Ascending aorta (tissue), 2 donors: Measurements from ENCODE around the gene FAM131A. TPM values are rescaled to one million over a fixed set of nuclear protein-coding genes. Genes with fewer than 3 reads are reported as not detected.

ENCODE experiments used
- DNase-seq, 2 donors: peaks; one replicate each; pipeline ENCODE4 v3.0.0-alpha.2; 2019; ENCODE audit warnings: low spot score in 2 of 2
- H3K27ac ChIP-seq, 2 donors: fragments of 200-600 bp; sonication (generic); one replicate each; pipeline ENCODE4 v1.5.1; 2016 to 2017; ENCODE audit warnings: mild to moderate bottlenecking in 1 of 2
- H3K27me3 ChIP-seq: fragments of 200-600 bp; sonication (generic); one replicate; pipeline ENCODE4 v1.5.1; 2017
- H3K36me3 ChIP-seq, 2 donors: fragments of 200-600 bp; sonication (generic); one replicate each; pipeline ENCODE4 v1.5.1; 2016
- H3K4me1 ChIP-seq, 2 donors: fragments of 200-600 bp; sonication (generic); one replicate each; pipeline ENCODE4 v1.5.1; 2016 to 2017; ENCODE audit warnings: mild to moderate bottlenecking in 1 of 2
- H3K4me3 ChIP-seq, 2 donors: fragments of 200-600 bp; sonication (generic); one replicate each; pipeline ENCODE4 v1.5.1; 2016 to 2017; ENCODE audit warnings: mild to moderate bottlenecking in 1 of 2
- H3K9me3 ChIP-seq, 2 donors: fragments of 200-600 bp; sonication (generic); one replicate each; pipeline ENCODE4 v1.5.1; 2016
- intact Hi-C: fragments of 100-400 bp; cut with DNase I; formaldehyde crosslinking; loops from one replicate; pipeline ENCODE4 v1.15.1; 2023
- total RNA-seq: library from RNA; depleted of rRNA; stranded (reverse); fragments of >200 nt; gene quantifications from one replicate; pipeline ENCODE4 v1.1.0, GENCODE V29; 2016
- TF ChIP-seq, protein P1 (sequence below), 3 experiments: fragments of 200-600 bp in 2 of 3; fragments of 450-650 bp in 1 of 3; sonication (generic) in 2 of 3; IDR thresholded peaks; one replicate each; pipeline ENCODE4 v1.5.1; 2016 to 2019; ENCODE audit warnings: antibody characterized with exemption in 3 of 3, mild to moderate bottlenecking in 1 of 3, moderate library complexity in 1 of 3

FAM131A gene
- total RNA-seq, 1 donor from 2014 or later, result 47.7 TPM

DNA sequence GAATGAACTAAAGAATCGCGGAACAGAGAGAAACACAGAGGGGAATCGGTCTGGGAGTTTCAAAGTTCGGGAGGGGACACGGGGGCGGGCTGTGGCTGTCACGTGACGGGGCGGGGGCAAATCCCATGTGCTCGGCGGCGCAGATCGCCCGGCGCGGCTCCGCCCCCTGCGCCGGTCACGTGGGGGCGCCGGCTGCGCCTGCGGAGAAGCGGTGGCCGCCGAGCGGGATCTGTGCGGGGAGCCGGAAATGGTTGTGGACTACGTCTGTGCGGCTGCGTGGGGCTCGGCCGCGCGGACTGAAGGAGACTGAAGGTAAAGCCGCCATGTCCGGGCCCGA lies 23.1 kb upstream of the FAM131A start, which contains the start of gene EIF4G1:
TSS of gene EIF4G1 (plus strand) at position 244 of the 337 bp plus-strand sequence. CDS start 1,191 bp downstream, outside the sequence.
- TF ChIP-seq, protein P1, sequence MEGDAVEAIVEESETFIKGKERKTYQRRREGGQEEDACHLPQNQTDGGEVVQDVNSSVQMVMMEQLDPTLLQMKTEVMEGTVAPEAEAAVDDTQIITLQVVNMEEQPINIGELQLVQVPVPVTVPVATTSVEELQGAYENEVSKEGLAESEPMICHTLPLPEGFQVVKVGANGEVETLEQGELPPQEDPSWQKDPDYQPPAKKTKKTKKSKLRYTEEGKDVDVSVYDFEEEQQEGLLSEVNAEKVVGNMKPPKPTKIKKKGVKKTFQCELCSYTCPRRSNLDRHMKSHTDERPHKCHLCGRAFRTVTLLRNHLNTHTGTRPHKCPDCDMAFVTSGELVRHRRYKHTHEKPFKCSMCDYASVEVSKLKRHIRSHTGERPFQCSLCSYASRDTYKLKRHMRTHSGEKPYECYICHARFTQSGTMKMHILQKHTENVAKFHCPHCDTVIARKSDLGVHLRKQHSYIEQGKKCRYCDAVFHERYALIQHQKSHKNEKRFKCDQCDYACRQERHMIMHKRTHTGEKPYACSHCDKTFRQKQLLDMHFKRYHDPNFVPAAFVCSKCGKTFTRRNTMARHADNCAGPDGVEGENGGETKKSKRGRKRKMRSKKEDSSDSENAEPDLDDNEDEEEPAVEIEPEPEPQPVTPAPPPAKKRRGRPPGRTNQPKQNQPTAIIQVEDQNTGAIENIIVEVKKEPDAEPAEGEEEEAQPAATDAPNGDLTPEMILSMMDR (IDR thresholded peaks at IDR 0.05), result no peak
- Histone ChIP-seq H3K27me3 (no peaks in the 10 kb centered on the region), H3K36me3 (peaks cover 11 to 20% of the 10 kb centered on the region in 2 donors), H3K9me3 (no peaks in the 10 kb centered on the region), H3K27ac (peak within 1 kb of the TSS; percentile 95 to 98), H3K4me3 (peak within 1 kb of the TSS; percentile 76 to 79), H3K4me1 (peaks cover 17 to 33% of the 10 kb centered on the region in 2 donors)
- intact Hi-C loops, result loop anchor here (1.0 to 10.0 kb wide), 5 partner anchors 15 to 970 kb away; partner anchors contain the start of genes ALG3, AP2M1, EEF1AKMT4 and FAM131A
- peak; percentile 78 to 96 for DNase-seq

DNA sequence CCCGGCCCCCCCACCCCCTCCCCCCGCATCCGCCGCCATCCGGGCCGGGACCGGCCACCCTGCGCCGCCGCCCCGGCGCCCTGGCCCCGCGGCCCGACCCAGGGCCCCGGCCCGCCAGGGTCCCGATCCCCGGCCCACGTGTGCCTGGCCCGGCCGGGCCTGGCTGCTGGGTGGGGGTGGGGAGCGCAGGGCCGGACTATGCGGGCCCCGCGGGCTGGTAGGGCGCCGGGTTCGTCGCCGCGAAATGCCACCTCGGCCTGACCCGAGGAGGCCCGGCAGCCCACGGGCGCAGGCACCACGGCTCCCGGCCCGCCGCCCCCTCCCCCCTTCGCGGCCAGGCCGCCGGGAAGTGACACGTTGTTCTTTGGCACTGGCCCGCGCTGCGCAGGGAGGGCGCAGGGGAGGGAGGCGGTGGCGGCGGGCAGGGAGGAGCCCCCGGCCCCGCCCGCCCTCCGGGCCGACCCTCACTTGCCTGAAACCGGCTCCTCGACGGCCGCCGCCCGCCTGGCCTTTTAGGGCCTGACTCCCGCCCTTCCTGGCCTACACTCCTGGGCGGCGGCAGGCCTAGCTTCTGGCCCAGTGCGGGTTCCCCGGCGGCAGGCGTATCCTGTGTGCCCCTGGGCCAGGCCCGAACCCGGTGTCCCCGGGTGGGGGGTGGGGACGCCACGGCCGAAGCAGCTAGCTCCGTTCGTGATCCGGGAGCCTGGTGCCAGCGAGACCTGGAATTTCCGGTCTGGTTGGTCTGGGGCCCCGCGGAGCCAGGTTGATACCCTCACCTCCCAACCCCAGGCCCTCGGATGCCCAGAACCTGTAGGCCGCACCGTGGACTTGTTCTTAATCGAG lies 22.5 kb upstream of the FAM131A start:
- no peaks in the 10 kb centered on the region for H3K27me3 ChIP-seq
- H3K9me3 ChIP-seq, result no peaks in the 10 kb centered on the region
- TF ChIP-seq, protein P1 (IDR thresholded peaks at IDR 0.05), result no peak
- peaks cover 9 to 20% of the 10 kb centered on the region in 2 donors for H3K36me3 ChIP-seq
- peak overlapping the region; percentile 95 to 98 for H3K27ac ChIP-seq
- peaks cover 21 to 39% of the 10 kb centered on the region in 2 donors for H3K4me1 ChIP-seq
- peak overlapping the region; percentile 76 to 79 for H3K4me3 ChIP-seq
- intact Hi-C loops, result loop anchor here (1.0 to 10.0 kb wide), 6 partner anchors 16 to 970 kb away; partner anchors contain the start of genes ALG3, AP2M1, EEF1AKMT4 and FAM131A
- peak; percentile 46 to 91 for DNase-seq

DNA sequence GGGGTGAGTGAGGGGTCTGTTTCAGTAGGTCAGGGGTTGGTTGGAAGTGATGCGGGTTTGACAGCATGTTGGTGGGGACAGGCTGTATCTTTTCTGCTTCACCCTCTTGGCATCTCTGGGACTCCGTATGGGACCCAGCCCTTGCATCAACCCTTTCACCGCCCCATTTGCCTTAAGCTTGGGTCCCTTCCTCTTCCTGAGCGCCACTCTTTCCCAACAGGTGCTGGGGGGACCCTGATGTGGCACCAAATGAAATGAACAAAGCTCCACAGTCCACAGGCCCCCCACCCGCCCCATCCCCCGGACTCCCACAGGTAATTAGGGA lies 21.9 kb upstream of the FAM131A start:
- Histone ChIP-seq H3K4me1 (peaks cover 25 to 43% of the 10 kb centered on the region in 2 donors), H3K27ac (peak overlapping the region; percentile 95 to 98), H3K36me3 (peaks cover 12 to 21% of the 10 kb centered on the region in 2 donors), H3K4me3 (peak overlapping the region; percentile 76 to 79), H3K27me3 (no peaks in the 10 kb centered on the region), H3K9me3 (no peaks in the 10 kb centered on the region)
- no peak for DNase-seq
- TF ChIP-seq, protein P1 (IDR thresholded peaks at IDR 0.05), result no peak
- intact Hi-C loops, result loop anchor here (1.0 to 10.0 kb wide), 3 partner anchors 47 to 969 kb away; partner anchors contain the start of genes ALG3 and EEF1AKMT4

DNA sequence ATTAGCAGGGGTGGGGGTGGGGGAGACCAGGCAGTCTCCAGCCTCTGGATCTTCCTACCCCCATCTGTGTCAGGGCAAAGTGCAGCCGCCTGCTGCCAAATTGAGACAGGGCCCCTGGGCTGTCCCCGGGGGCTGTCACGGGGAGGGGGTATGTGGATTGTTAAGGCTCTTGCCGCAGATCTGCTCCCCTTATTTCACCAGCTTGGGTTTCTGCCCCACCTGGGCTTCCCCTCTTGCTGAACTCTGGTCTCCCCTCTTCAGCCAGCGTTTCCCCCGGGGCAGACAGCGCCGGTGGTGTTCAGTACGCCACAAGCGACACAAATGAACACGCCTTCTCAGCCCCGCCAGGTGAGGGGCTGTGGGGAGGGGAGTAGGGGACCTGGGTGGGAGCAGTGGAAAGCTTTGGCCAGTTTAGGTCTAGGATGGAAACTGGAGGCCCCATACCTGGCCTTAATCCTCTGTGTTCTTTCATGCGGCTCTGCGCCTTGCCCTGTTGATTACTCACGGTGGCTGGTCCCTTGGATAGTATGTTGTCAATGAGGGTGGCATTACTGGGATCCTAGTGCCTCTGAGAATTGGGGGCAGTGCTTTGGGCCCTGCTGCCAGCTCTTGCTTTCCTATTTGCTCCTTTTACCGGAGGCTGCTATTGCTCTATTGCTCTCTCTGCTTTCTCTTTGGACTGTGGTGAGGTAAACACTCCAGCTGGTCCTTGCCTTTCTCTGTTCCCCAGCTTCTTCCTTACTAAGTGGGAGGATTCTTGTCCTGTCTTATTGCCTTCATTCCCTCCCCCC lies 21.3 kb upstream of the FAM131A start:
- intact Hi-C loops, result loop anchor here (1.0 to 10.0 kb wide), 3 partner anchors 46 to 969 kb away; partner anchors contain the start of genes ALG3 and EEF1AKMT4
- Histone ChIP-seq H3K9me3 (no peaks in the 10 kb centered on the region), H3K27ac (peak overlapping the region; percentile 95 to 98), H3K27me3 (no peaks in the 10 kb centered on the region), H3K4me3 (peak overlapping the region; percentile 76 to 79), H3K36me3 (peaks cover 17 to 27% of the 10 kb centered on the region in 2 donors), H3K4me1 (peaks cover 30 to 48% of the 10 kb centered on the region in 2 donors)
- no peak for DNase-seq
- TF ChIP-seq, protein P1 (IDR thresholded peaks at IDR 0.05), result no peak

DNA sequence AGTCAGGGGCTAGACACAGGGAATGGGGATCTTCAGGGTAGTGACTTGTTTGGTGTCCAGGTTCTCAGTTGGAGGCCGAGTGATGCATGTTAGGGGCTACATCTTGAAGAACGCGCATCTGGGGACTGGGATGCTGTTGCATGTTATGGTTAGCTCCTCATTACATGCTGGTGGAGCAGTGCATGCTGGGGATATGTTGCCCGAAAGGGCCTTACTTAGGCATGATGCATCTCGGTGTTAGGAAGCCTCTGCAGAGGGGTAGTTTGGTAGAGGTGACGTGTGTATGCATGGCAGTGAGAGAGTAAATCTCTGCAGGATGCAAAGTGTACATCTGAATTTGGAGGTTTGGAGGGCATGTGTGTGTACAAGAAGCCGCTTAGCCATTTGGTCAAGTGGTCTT lies 20.6 kb upstream of the FAM131A start:
- peaks cover 30 to 48% of the 10 kb centered on the region in 2 donors for H3K4me1 ChIP-seq
- H3K27ac ChIP-seq, result peak overlapping the region; percentile 95 to 98
- intact Hi-C loops, result loop anchor here (10.0 kb wide), 1 partner anchor 968 kb away; no protein-coding TSS in a partner anchor
- no peak for DNase-seq
- no peaks in the 10 kb centered on the region for H3K27me3 ChIP-seq
- H3K4me3 ChIP-seq, result peak overlapping the region; percentile 76 to 79
- H3K36me3 ChIP-seq, result peaks cover 24 to 34% of the 10 kb centered on the region in 2 donors
- TF ChIP-seq, protein P1 (IDR thresholded peaks at IDR 0.05), result no peak
- H3K9me3 ChIP-seq, result no peaks in the 10 kb centered on the region
